ENCODE data around the gene SLC25A36.

The SLC25A36 gene

DNA sequence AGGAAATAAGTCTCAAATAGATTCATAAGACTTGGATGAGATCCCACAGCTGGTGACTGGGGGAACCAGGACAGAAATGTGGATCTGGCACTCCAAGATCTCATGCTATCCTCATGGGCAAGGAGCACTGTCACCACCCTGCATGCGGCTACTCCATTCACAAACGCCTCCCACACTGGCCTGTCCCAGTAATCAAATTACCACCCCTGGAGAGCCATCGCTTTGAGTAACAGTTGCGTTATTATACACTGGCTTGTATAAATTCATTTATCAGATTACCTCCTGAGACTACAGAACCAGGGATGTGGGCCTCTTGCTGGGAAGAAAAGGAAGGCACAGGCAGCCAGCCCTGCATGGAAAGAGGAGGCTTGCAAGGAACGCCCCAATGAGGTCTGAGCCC is 27.9 kb upstream of the SLC25A36 start:
- Histone ChIP-seq H3K4me1 (peaks cover 8% of the 10 kb centered on the region), H3K27me3 (no peaks in the 10 kb centered on the region), H3K4me3 (ENCODE audit: low read depth, low read length) (no peak overlapping the region), H3K36me3 (no peaks in the 10 kb centered on the region), H3K9me3 (no peaks in the 10 kb centered on the region)
- DNase-seq, result peak; percentile 44
- no peak for TF ChIP-seq CTCF (IDR thresholded peaks at IDR 0.05; ENCODE audit: low read depth, low read length)

GRCh38 chr3:140914384-140914945 is 27.2 kb upstream of the SLC25A36 start:
- Histone ChIP-seq H3K4me3 (ENCODE audit: low read depth, low read length) (no peak overlapping the region), H3K9me3 (no peaks in the 10 kb centered on the region), H3K36me3 (no peaks in the 10 kb centered on the region), H3K4me1 (peaks cover 8% of the 10 kb centered on the region), H3K27me3 (no peaks in the 10 kb centered on the region)
- no peak for DNase-seq
- no peak for TF ChIP-seq CTCF (IDR thresholded peaks at IDR 0.05; ENCODE audit: low read depth, low read length)

- H3K9me3 ChIP-seq, result no peaks in the 10 kb centered on the region
- H3K27me3 ChIP-seq, result no peaks in the 10 kb centered on the region
- H3K4me1 ChIP-seq, result peaks cover 8% of the 10 kb centered on the region
- TF ChIP-seq CTCF (IDR thresholded peaks at IDR 0.05; ENCODE audit: low read depth, low read length), result no peak
- no peak overlapping the region for H3K4me3 ChIP-seq (ENCODE audit: low read depth, low read length)
- no peak for DNase-seq
- no peaks in the 10 kb centered on the region for H3K36me3 ChIP-seq
Measured at GRCh38 chr3:140916603-140917002, 25.0 kb upstream of the SLC25A36 start.

GRCh38 chr3:140917772-140918171 is 23.9 kb upstream of the SLC25A36 start:
- no peak for DNase-seq
- H3K4me3 ChIP-seq (ENCODE audit: low read depth, low read length), result no peak overlapping the region
- no peaks in the 10 kb centered on the region for H3K27me3 ChIP-seq
- H3K9me3 ChIP-seq, result no peaks in the 10 kb centered on the region
- no peak for TF ChIP-seq CTCF (IDR thresholded peaks at IDR 0.05; ENCODE audit: low read depth, low read length)
- no peaks in the 10 kb centered on the region for H3K36me3 ChIP-seq
- H3K4me1 ChIP-seq, result peaks cover 8% of the 10 kb centered on the region

DNA sequence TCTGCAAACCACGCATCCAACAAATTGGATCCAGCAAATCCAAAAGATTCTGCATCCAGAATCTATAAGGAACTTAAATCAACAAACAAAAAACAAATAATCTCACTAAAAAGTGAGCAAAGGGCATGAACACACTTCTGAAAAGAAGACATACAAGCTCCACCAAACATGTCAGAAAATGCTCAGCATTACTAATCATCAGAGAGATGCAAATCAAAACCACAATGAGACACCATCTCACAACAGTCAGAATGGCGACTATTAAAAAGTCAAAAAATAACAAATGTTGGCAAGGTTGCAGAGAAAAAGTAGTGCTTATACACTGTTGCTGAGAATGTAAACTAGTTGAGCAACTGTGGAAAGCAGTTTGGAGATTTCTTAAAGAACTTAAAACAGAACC is 21.6 kb upstream of the SLC25A36 start:
- no peak for TF ChIP-seq CTCF (IDR thresholded peaks at IDR 0.05; ENCODE audit: low read depth, low read length)
- no peak overlapping the region for H3K4me3 ChIP-seq (ENCODE audit: low read depth, low read length)
- no peaks in the 10 kb centered on the region for H3K9me3 ChIP-seq
- DNase-seq, result no peak
- no peaks in the 10 kb centered on the region for H3K36me3 ChIP-seq
- H3K4me1 ChIP-seq, result no peaks in the 10 kb centered on the region
- no peaks in the 10 kb centered on the region for H3K27me3 ChIP-seq

- peak; percentile 60 for TF ChIP-seq CTCF (IDR thresholded peaks at IDR 0.05; ENCODE audit: low read depth, low read length)
- Histone ChIP-seq H3K36me3 (no peaks in the 10 kb centered on the region), H3K4me3 (ENCODE audit: low read depth, low read length) (no peak overlapping the region), H3K9me3 (no peaks in the 10 kb centered on the region), H3K27me3 (peaks cover 2% of the 10 kb centered on the region; the same call in 1 of the 2 replicates), H3K4me1 (no peaks in the 10 kb centered on the region)
- no peak for DNase-seq
Measured at GRCh38 chr3:140922634-140923033, 19.0 kb upstream of the SLC25A36 start.

Measured in BE2C (cell line).